Measurements from ENCODE around the gene NEURL3.

Gene NEURL3

DNA sequence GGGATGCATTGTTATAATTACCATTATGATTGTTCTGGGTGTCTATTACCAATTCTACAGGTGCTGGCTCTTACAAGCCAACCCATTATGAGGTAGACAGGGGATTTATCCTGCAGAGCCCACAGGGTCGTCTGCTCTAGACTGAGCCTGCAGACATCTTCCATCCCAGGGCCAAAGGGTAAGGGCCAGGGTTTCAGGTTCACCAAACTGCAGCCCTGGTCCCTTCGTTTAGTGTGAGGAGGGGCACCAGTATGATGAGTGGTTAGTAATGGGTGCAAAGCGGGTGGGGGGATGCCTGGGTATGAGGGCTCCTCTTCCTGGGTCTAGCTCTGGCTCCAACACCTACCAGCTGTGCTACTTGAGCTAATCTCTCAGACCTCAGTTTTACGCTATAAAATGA, 30.2 kb upstream of the NEURL3 start:
- TF ChIP-seq, protein P1, sequence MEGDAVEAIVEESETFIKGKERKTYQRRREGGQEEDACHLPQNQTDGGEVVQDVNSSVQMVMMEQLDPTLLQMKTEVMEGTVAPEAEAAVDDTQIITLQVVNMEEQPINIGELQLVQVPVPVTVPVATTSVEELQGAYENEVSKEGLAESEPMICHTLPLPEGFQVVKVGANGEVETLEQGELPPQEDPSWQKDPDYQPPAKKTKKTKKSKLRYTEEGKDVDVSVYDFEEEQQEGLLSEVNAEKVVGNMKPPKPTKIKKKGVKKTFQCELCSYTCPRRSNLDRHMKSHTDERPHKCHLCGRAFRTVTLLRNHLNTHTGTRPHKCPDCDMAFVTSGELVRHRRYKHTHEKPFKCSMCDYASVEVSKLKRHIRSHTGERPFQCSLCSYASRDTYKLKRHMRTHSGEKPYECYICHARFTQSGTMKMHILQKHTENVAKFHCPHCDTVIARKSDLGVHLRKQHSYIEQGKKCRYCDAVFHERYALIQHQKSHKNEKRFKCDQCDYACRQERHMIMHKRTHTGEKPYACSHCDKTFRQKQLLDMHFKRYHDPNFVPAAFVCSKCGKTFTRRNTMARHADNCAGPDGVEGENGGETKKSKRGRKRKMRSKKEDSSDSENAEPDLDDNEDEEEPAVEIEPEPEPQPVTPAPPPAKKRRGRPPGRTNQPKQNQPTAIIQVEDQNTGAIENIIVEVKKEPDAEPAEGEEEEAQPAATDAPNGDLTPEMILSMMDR (IDR thresholded peaks at IDR 0.05), result no peak
- DNase-seq, result no peak
- Histone ChIP-seq H3K4me1 (peaks cover 10 to 83% (median 75%) of the 10 kb centered on the region in 4 donors), H3K27me3 (no peaks in the 10 kb centered on the region), H3K27ac (peak overlapping the region; percentile 94 to 97), H3K4me3 (no peak overlapping the region), H3K36me3 (no peaks in the 10 kb centered on the region), H3K9me3 (no peaks in the 10 kb centered on the region)
- intact Hi-C loops (cut with DNase I; ENCODE audit: low total_unique reads), result loop anchor here (5.0 to 10.0 kb wide), 2 partner anchors 99 to 332 kb away; partner anchors contain the start of gene KANSL3

DNA sequence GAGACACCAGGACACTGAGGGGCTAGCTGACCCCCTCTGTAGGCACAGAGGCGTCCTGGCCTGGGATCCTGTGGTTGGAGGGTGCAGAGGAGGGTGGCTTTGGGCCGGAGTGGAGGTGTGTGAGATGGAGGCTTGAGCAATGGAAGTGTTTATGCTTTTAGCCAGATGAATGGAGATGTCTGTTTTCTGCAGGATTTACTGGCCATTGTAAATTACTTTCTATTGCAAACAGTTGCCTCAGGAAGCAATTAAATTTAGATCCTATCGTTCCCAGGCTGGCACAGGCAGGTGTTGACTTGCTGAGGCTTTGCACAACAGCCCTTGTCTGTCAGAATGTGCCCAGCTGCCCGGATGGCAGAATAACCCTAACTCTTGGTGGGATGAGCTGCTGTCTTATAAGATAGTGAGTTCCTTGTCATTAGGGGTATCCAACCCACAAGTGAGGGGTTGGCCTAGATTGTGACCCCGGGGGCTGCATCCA, 29.6 kb upstream of the NEURL3 start:
- Histone ChIP-seq H3K4me3 (no peak overlapping the region), H3K9me3 (no peaks in the 10 kb centered on the region), H3K27me3 (no peaks in the 10 kb centered on the region), H3K27ac (peak overlapping the region; percentile 94 to 97), H3K36me3 (no peaks in the 10 kb centered on the region), H3K4me1 (peaks cover 10 to 82% (median 75%) of the 10 kb centered on the region in 4 donors)
- TF ChIP-seq, protein P1 (IDR thresholded peaks at IDR 0.05), result no peak
- intact Hi-C loops (cut with DNase I; ENCODE audit: low total_unique reads), result loop anchor here (5.0 to 10.0 kb wide), 2 partner anchors 100 to 333 kb away; partner anchors contain the start of gene KANSL3
- DNase-seq, result no peak

DNA sequence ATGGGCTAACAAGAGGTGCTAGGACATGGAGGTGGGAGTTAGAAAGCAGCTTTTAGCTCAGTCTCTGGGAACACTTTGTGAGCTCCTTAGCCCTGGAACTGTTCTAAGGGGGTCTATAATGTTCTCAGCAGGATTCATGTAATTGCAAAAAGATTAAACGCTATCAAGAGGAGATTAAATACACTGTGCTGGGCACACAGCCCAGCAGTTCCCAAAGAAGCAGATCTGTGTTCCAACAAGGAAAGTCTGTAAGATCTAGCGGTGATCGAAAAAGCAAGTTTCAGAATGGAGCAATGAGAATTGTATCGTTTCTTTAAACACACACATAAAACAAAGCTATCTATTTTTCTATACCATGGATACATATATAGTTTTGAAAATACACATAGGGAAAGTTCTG, 29.0 kb upstream of the NEURL3 start:
- intact Hi-C loops (cut with DNase I; ENCODE audit: low total_unique reads), result loop anchor here (10.0 kb wide), 1 partner anchor 101 kb away; the partner anchor contains the start of gene KANSL3
- H3K27me3 ChIP-seq, result no peaks in the 10 kb centered on the region
- DNase-seq, result no peak
- TF ChIP-seq, protein P1 (IDR thresholded peaks at IDR 0.05), result no peak
- no peaks in the 10 kb centered on the region for H3K9me3 ChIP-seq
- H3K4me3 ChIP-seq, result no peak overlapping the region
- peaks cover 10 to 82% (median 75%) of the 10 kb centered on the region in 4 donors for H3K4me1 ChIP-seq
- peak overlapping the region; percentile 94 to 97 for H3K27ac ChIP-seq
- H3K36me3 ChIP-seq, result no peaks in the 10 kb centered on the region

DNA sequence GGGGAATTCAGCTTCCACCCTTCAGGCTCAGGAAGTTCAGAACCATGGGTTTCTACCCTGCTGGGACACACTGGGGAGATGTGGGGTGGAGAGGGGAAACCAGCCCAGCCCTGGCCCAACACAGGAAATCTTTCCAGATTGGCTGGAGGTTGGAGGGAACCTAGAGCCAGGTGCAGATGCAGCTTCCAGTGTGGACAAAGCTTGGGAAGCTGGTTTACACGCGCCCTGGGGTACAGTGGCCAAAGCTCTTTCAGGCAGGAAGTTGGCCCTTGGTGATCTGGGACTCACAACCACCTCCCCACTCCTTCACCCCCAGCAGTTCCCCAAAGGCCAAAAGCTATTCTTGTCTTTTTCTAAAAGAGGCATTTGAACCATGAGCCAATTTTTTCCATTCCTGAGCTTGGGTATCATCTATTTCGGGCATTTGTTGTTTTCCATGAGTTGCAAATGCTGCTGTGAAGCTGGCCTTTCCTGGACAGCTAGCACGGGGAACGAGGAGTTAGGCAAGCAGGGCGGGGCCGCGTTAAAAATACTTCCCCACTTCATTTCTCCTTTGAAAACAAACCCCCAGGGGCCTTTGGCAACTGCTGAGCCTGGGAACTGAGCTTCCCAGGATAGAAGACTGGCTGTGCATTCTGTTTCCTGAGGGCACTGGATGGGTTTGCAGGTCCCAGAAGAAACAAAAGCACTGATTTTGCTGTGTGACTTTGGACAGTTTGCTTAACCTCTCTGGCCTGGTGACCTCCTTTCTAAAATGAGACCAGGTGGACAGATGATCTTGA, 28.3 kb upstream of the NEURL3 start:
- Histone ChIP-seq H3K27me3 (no peaks in the 10 kb centered on the region), H3K4me3 (no peak overlapping the region), H3K27ac (peak overlapping the region; percentile 94 to 97), H3K4me1 (peaks cover 10 to 82% (median 75%) of the 10 kb centered on the region in 4 donors), H3K36me3 (no peaks in the 10 kb centered on the region), H3K9me3 (no peaks in the 10 kb centered on the region)
- DNase-seq, result peak; percentile 97 to 98
- intact Hi-C loops (cut with DNase I; ENCODE audit: low total_unique reads), result loop anchor here (10.0 kb wide), 1 partner anchor 101 kb away; the partner anchor contains the start of gene KANSL3
- TF ChIP-seq, protein P1 (IDR thresholded peaks at IDR 0.05), result peak in 1 of 2 experiments; percentile 32

DNA sequence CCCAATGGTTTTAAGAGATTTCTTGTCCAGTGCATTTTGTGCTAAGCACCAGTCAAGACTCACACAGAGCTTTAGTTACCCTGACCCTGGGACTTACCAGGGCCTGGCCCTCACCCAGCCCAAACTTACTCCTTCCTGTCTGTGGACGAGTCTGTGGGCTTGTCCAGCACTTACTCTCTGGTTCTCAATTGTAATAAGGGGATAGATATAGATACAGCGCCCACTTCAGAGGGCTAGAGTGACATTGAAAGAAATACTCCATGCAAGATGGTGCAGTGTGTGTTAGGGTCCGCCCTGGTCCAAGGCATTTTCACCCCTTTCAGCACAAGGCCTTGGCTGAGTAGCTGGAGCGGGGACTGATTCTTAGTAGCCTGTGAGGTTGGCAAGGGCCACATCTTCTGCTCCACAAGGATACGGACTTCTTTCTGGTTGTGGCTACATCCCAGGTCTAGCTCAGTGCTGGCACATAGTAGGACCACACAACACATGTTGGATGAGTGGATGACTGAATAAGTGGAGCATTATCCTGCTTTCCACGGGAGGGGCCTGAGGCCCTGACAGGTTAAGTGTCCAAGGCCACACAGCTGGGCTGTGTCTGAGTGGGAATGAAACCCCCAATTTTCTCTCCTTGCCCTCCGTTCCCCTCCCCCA, 27.6 kb upstream of the NEURL3 start:
- Histone ChIP-seq H3K27me3 (no peaks in the 10 kb centered on the region), H3K9me3 (no peaks in the 10 kb centered on the region), H3K4me3 (no peak overlapping the region), H3K4me1 (peaks cover 10 to 83% (median 77%) of the 10 kb centered on the region in 4 donors), H3K27ac (peak overlapping the region; percentile 89 to 97), H3K36me3 (no peaks in the 10 kb centered on the region)
- TF ChIP-seq, protein P1 (IDR thresholded peaks at IDR 0.05), result no peak
- no peak for DNase-seq
- intact Hi-C loops (cut with DNase I; ENCODE audit: low total_unique reads), result loop anchor here (10.0 kb wide), 1 partner anchor 102 kb away; the partner anchor contains the start of gene KANSL3

Measured in tibial artery (tissue), 4 donors.